Heart right ventricle (tissue), 16 donors: Measurements from ENCODE around the gene CEND1. TPM values are rescaled to one million over a fixed set of nuclear protein-coding genes. Genes with fewer than 3 reads are reported as not detected.
"Not testable (repeated sequence)": the region's sequence is repeated elsewhere in the genome, so short reads cannot be mapped to it uniquely, and the experiment has no call there.

Experiments used
- ATAC-seq, 8 donors: fragments of 200-7000 bp; cut with Tn5 transposase; one replicate each; pipeline ENCODE4 v1.9.1; 2020; ENCODE audit warnings: mild to moderate bottlenecking in 8 of 8, moderate library complexity in 8 of 8, moderate number of reproducible peaks in 1 of 8
- DNase-seq, 2 donors: peaks; one replicate each; pipeline ENCODE4 v3.0.0-alpha.2; 2020
- H3K27ac ChIP-seq, 10 donors: fragments of 200-600 bp; sonication (generic) in 2 of 10; one replicate each; pipeline versions ENCODE4 v1.5.0 to v1.8.0; 2020 to 2022; ENCODE audit warnings: mild to moderate bottlenecking in 3 of 10
- H3K27me3 ChIP-seq, 7 donors: fragments of 200-600 bp; one replicate each; pipeline ENCODE4 v1.8.0; 2021 to 2022; ENCODE audit warnings: mild to moderate bottlenecking in 2 of 7
- H3K36me3 ChIP-seq, 9 donors: fragments of 200-600 bp; sonication (generic) in 1 of 9; one replicate each; pipeline versions ENCODE4 v1.5.0 to v1.8.0; 2020 to 2022; ENCODE audit warnings: mild to moderate bottlenecking in 2 of 9
- H3K4me1 ChIP-seq, 9 donors: fragments of 200-600 bp; sonication (generic) in 1 of 9; one replicate each; pipeline versions ENCODE4 v1.5.0 to v1.8.0; 2020 to 2022; ENCODE audit warnings: mild to moderate bottlenecking in 4 of 9
- H3K4me3 ChIP-seq, 10 donors: fragments of 200-600 bp; sonication (generic) in 2 of 10; one replicate each; pipeline versions ENCODE4 v1.5.0 to v1.8.0; 2020 to 2022; ENCODE audit warnings: mild to moderate bottlenecking in 7 of 10, moderate library complexity in 2 of 10
- H3K9me3 ChIP-seq, 11 donors: fragments of 200-600 bp in 10 of 11; sonication (generic) in 2 of 11; one replicate each; pipeline versions ENCODE4 v1.5.0 to v1.8.0; 2013 to 2022; ENCODE audit warnings: mild to moderate bottlenecking in 2 of 11, control low read depth in 1 of 11, moderate library complexity in 1 of 11
- CTCF ChIP-seq, 9 donors: fragments of 200-600 bp; sonication (generic) in 2 of 9; IDR thresholded peaks; one replicate each; pipeline versions ENCODE4 v1.5.0 to v1.8.0; 2021 to 2022; ENCODE audit warnings: antibody characterized with exemption in 9 of 9, mild to moderate bottlenecking in 5 of 9, moderate library complexity in 1 of 9
- WGBS, 2 donors: extraction: QIAGEN DNeasy Blood & Tissue Kit; methylation state at CpG; one replicate each; pipeline ENCODE4 v1.1.7; 2013; ENCODE audit warnings: inconsistent platforms in 1 of 2; 5-methylcytosine and 5-hydroxymethylcytosine counted together
- intact Hi-C, 10 donors: fragments of 100-400 bp; cut with DNase I; formaldehyde crosslinking; loops; one replicate each; pipeline versions ENCODE4 v1.11.1 to v1.14.2; 2022
- polyA plus RNA-seq, 2 donors: library from polyadenylated mRNA; stranded (reverse); fragments of 200-250 nt; gene quantifications; one replicate each; pipeline ENCODE4 v1.2.3, GENCODE V29; 2013
- total RNA-seq, 10 donors: library from RNA; stranded (reverse); fragmentation: NEBNext Ultra II Directional in 3 of 10; extraction: Animal tissue kit (Norgen Biotek cat#: 25700) in 3 of 10; gene quantifications; one replicate each; pipeline versions ENCODE4 v1.2.1 to v1.2.4, GENCODE V29; 2021 to 2023
- donor health status: Arrhythmogenic right ventricular cardiomyopathy.
- donor health status: ischemic (EF 13 %, LVEDD 7.1; RV severe dilation, severe dysfunction).
- donor health status: healthy with polysubstance abuse.
- donor health status: DM: no; HTN: yes; CAD: no.
- donor health status: DM: no; HTN: no; CAD: no.
- donor health status: ischemic (EF 25% LVEDD 6.9; RV normal size, moderate dysfunction).
- donor health status: ischemic (EF 25% LVEDD 5.7; RV mildly dilated, moderate dysfunction).
- donor health status: healthy.
- donor health status: DM: yes; HTN: yes; CAD: no.
- donor health status: Ischemic cardiomyopathy.
- donor health status: ischemic (EF 35%, LVEDD 5.7; RV mildly dilated, moderate dysfunction).
- donor health status: nonischemic (EF 11% LVEDD 7.7; RV severe dilation, severe dysfunction).
- donor health status: DM: yes; HTN: yes; CAD: no.
- donor health status: PGD.
- donor health status: ischemic (EF 29% LVEDD 5.4; RV normal size, mild dysfunction).
- donor health status: nonischemic (EF 23%, LVEDD 6.1; RV moderate dilation, normal function).

The CEND1 gene
- total and polyA plus RNA-seq, 12 donors = 0.22 to 0.80 (median 0.53) TPM; not detected in 1

- intact Hi-C loops = no loop called here
- H3K36me3 ChIP-seq = no peaks in the 10 kb centered on the region
- no peaks in the 10 kb centered on the region for H3K27me3 ChIP-seq
- no peak overlapping the region for H3K27ac ChIP-seq
- ATAC-seq (no peak), DNase-seq (no peak)
- 98 to 99% methylated on average over 4 of the region's 4 CpGs for WGBS, 2 donors
- no peak overlapping the region for H3K4me3 ChIP-seq
- no peak for TF ChIP-seq CTCF (IDR thresholded peaks at IDR 0.05)
- no peaks in the 10 kb centered on the region for H3K9me3 ChIP-seq
- peaks cover under 1 to 21% (median 7%) of the 10 kb centered on the region in 9 donors for H3K4me1 ChIP-seq
Observed at GRCh38 chr11:742571-743201, 47.2 kb downstream of the CEND1 start.

- Histone ChIP-seq H3K4me3 (no peak overlapping the region), H3K27ac (no peak overlapping the region), H3K4me1 (peaks cover 0 to 26% (median 7%) of the 10 kb centered on the region in 9 donors), H3K36me3 (no peaks in the 10 kb centered on the region), H3K9me3 (no peaks in the 10 kb centered on the region), H3K27me3 (no peaks in the 10 kb centered on the region)
- ATAC-seq = no peak
- no peak for DNase-seq
- no peak for TF ChIP-seq CTCF (IDR thresholded peaks at IDR 0.05)
- WGBS, 2 donors = 85 to 86% methylated on average over 3 of the region's 3 CpGs
- intact Hi-C loops = no loop called here
Observed at GRCh38 chr11:742156-742546, 47.7 kb downstream of the CEND1 start.

- DNase-seq, H3K9me3 ChIP-seq, H3K4me3 ChIP-seq, intact Hi-C loops, H3K36me3 ChIP-seq, H3K27me3 ChIP-seq: not testable (repeated sequence)
- H3K4me1 ChIP-seq = peaks cover 0 to 17% (median 4%) of the 10 kb centered on the region in 9 donors
- H3K27ac ChIP-seq = peak overlapping the region in 1 of 10 donors; percentile 44
- 46 to 58% methylated on average over 10 of the region's 10 CpGs for WGBS, 2 donors
- ATAC-seq = peak in 5 of 8 donors; percentile 25 to 50 (median 38)
Observed at GRCh38 chr11:737899-738298, 52.0 kb downstream of the CEND1 start.

DNA sequence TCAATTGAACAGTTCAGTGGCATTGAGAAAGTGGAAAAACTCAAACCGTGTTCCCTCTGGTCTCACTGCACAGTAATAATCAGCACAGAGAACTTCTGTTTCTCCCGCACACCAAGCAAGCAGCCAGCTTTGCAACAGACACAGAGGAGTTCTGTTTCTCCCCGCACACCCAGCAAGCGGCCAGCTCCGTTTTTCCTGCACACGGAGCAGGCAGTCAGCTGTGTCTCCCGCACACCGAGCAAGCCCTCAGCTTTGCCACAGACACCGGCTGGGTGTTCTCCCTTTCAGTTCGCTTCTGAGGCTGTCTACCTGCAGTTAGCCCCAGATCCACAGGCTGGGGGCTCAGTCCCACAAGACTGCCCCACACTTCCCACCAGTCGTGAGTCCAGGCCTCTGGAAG is 52.5 kb downstream of the CEND1 start:
- no peak for TF ChIP-seq CTCF (IDR thresholded peaks at IDR 0.05)
- intact Hi-C loops = no loop called here

More for the DNA sequence above, 52.5 kb downstream of the CEND1 start:
- Histone ChIP-seq H3K27ac (peak overlapping the region in 1 of 10 donors; percentile 44), H3K4me3 (no peak overlapping the region), H3K36me3 (no peaks in the 10 kb centered on the region), H3K4me1 (peaks cover 0 to 17% (median 4%) of the 10 kb centered on the region in 9 donors), H3K27me3 (peaks cover 0 to 6% (median 0%) of the 10 kb centered on the region in 7 donors), H3K9me3 (no peaks in the 10 kb centered on the region)
- ATAC-seq (no peak), DNase-seq (no peak)
- 45 to 65% methylated on average over 11 of the region's 11 CpGs for WGBS, 2 donors

Other genes with a start within 250 kb of the CEND1 start
- gene LMNTD2, start 229.4 kb downstream of the CEND1 start, total RNA-seq = under 1 TPM in 8 of 10 donors, not detected in 2; 0.30 to 0.72 (median 0.45) TPM
- 1 to 10 TPM in 1 of 2 donors, under 1 TPM in 1; 0.41 to 1.4 TPM for gene LMNTD2, start 229.4 kb downstream of the CEND1 start, polyA plus RNA-seq
- gene RASSF7, start 229.1 kb downstream of the CEND1 start, total RNA-seq = 1 to 10 TPM in 9 of 10 donors, under 1 TPM in 1; 0.96 to 4.0 (median 2.1) TPM
- gene RASSF7, start 229.1 kb downstream of the CEND1 start, polyA plus RNA-seq = 10 to 100 TPM in 1 of 2 donors, 1 to 10 TPM in 1; 6.9 to 14.2 TPM
- gene PHRF1, start 213.6 kb downstream of the CEND1 start, total RNA-seq = 10 to 100 TPM; 14.7 to 23.0 (median 18.5) TPM
- gene PHRF1, start 213.6 kb downstream of the CEND1 start, polyA plus RNA-seq = 10 to 100 TPM; 10.5 to 19.1 TPM
- 10 to 100 TPM in 5 of 10 donors, 1 to 10 TPM in 5; 4.5 to 20.2 (median 9.9) TPM for gene IRF7, start 174.1 kb downstream of the CEND1 start, total RNA-seq
- gene IRF7, start 174.1 kb downstream of the CEND1 start, polyA plus RNA-seq = 10 to 100 TPM; 12.2 to 48.4 TPM
- not detected for gene CDHR5, start 165.1 kb downstream of the CEND1 start, total RNA-seq
- not detected for gene CDHR5, start 165.1 kb downstream of the CEND1 start, polyA plus RNA-seq
- 1 to 10 TPM in 2 of 10 donors, under 1 TPM in 1, not detected in 7; 0.99 to 2.0 (median 1.0) TPM for gene SCT, start 162.9 kb downstream of the CEND1 start, total RNA-seq
- gene SCT, start 162.9 kb downstream of the CEND1 start, polyA plus RNA-seq = under 1 TPM in 1 of 2 donors, not detected in 1; 0.64 TPM
- under 1 TPM in 6 of 10 donors, not detected in 4; 0.19 to 0.72 (median 0.49) TPM for gene DRD4, start 152.8 kb downstream of the CEND1 start, total RNA-seq
- under 1 TPM in 1 of 2 donors, not detected in 1; 0.09 TPM for gene DRD4, start 152.8 kb downstream of the CEND1 start, polyA plus RNA-seq
- gene DEAF1, start 94.9 kb downstream of the CEND1 start, total RNA-seq = 10 to 100 TPM; 11.0 to 25.7 (median 15.5) TPM
- gene DEAF1, start 94.9 kb downstream of the CEND1 start, polyA plus RNA-seq = 10 to 100 TPM; 18.3 to 39.9 TPM
- 10 to 100 TPM; 10.6 to 24.2 (median 14.5) TPM for gene TMEM80, start 94.3 kb downstream of the CEND1 start, total RNA-seq
- 10 to 100 TPM; 10.1 to 21.4 TPM for gene TMEM80, start 94.3 kb downstream of the CEND1 start, polyA plus RNA-seq
- gene EPS8L2, start 83.9 kb downstream of the CEND1 start, total RNA-seq = 1 to 10 TPM; 1.2 to 6.7 (median 2.3) TPM
- 1 to 10 TPM; 3.4 to 3.9 TPM for gene EPS8L2, start 83.9 kb downstream of the CEND1 start, polyA plus RNA-seq
- 100 to 1,000 TPM in 5 of 10 donors, 10 to 100 TPM in 5; 76.2 to 115 (median 96.3) TPM for gene TALDO1, start 42.6 kb downstream of the CEND1 start, total RNA-seq
- 100 to 1,000 TPM in 1 of 2 donors, 10 to 100 TPM in 1; 55.3 to 124 TPM for gene TALDO1, start 42.6 kb downstream of the CEND1 start, polyA plus RNA-seq
- 10 to 100 TPM; 20.6 to 29.4 (median 26.0) TPM for gene GATD1, start 12.6 kb downstream of the CEND1 start, total RNA-seq
- gene GATD1, start 12.6 kb downstream of the CEND1 start, polyA plus RNA-seq = 10 to 100 TPM; 15.0 to 32.4 TPM
- gene SLC25A22, start 8.2 kb upstream of the CEND1 start, total RNA-seq = 1 to 10 TPM; 2.2 to 8.6 (median 4.0) TPM
- 10 to 100 TPM in 1 of 2 donors, 1 to 10 TPM in 1; 3.0 to 11.1 TPM for gene SLC25A22, start 8.2 kb upstream of the CEND1 start, polyA plus RNA-seq
- gene PIDD1, start 15.1 kb upstream of the CEND1 start, total RNA-seq = 10 to 100 TPM in 3 of 10 donors, 1 to 10 TPM in 7; 5.2 to 13.9 (median 6.9) TPM
- 10 to 100 TPM in 1 of 2 donors, 1 to 10 TPM in 1; 6.3 to 32.4 TPM for gene PIDD1, start 15.1 kb upstream of the CEND1 start, polyA plus RNA-seq
- 1,000 to 10,000 TPM in 3 of 10 donors, 100 to 1,000 TPM in 7; 765 to 1,177 (median 850) TPM for gene RPLP2, start 19.9 kb upstream of the CEND1 start, total RNA-seq
- gene RPLP2, start 19.9 kb upstream of the CEND1 start, polyA plus RNA-seq = 1,000 to 10,000 TPM; 1,402 to 1,699 TPM
- 100 to 1,000 TPM; 183 to 359 (median 251) TPM for gene PNPLA2, start 28.8 kb upstream of the CEND1 start, total RNA-seq
- gene PNPLA2, start 28.8 kb upstream of the CEND1 start, polyA plus RNA-seq = 100 to 1,000 TPM; 114 to 148 TPM
- 10 to 100 TPM; 11.4 to 23.0 (median 17.0) TPM for gene CRACR2B, start 37.8 kb upstream of the CEND1 start, total RNA-seq
- gene CRACR2B, start 37.8 kb upstream of the CEND1 start, polyA plus RNA-seq = 10 to 100 TPM; 11.5 to 72.3 TPM
- 100 to 1,000 TPM; 286 to 668 (median 466) TPM for gene CD151, start 42.9 kb upstream of the CEND1 start, total RNA-seq
- gene CD151, start 42.9 kb upstream of the CEND1 start, polyA plus RNA-seq = 100 to 1,000 TPM; 444 to 684 TPM
- 100 to 1,000 TPM; 194 to 279 (median 234) TPM for gene POLR2L, start 52.4 kb upstream of the CEND1 start, total RNA-seq
- 100 to 1,000 TPM; 148 to 279 TPM for gene POLR2L, start 52.4 kb upstream of the CEND1 start, polyA plus RNA-seq
- gene TSPAN4, start 52.8 kb upstream of the CEND1 start, total RNA-seq = 10 to 100 TPM; 22.2 to 46.4 (median 26.9) TPM
- 10 to 100 TPM; 44.4 to 66.5 TPM for gene TSPAN4, start 52.8 kb upstream of the CEND1 start, polyA plus RNA-seq
- gene CHID1, start 120.7 kb upstream of the CEND1 start, total RNA-seq = 10 to 100 TPM; 47.9 to 75.2 (median 62.4) TPM
- gene CHID1, start 120.7 kb upstream of the CEND1 start, polyA plus RNA-seq = 10 to 100 TPM; 40.1 to 53.5 TPM
- gene AP2A2, start 135.8 kb upstream of the CEND1 start, total RNA-seq = 10 to 100 TPM; 28.9 to 58.4 (median 38.8) TPM
- 10 to 100 TPM; 24.3 to 27.9 TPM for gene AP2A2, start 135.8 kb upstream of the CEND1 start, polyA plus RNA-seq
- not detected for gene MUC6, start 246.6 kb upstream of the CEND1 start, total RNA-seq
- under 1 TPM; 0.01 to 0.07 TPM for gene MUC6, start 246.6 kb upstream of the CEND1 start, polyA plus RNA-seq